Activated naive CD4-positive, alpha-beta T cell treated with anti-CD3 and anti-CD28 coated beads, Interleukin-2, amount 50 U/mL, for 16 hours (primary cell): ENCODE measurements around the gene STAT4.

ENCODE experiments used
- DNase-seq: peaks from one replicate; pipeline ENCODE4 v3.0.0-alpha.2; 2020

STAT4 gene

GRCh38 chr2:191128911-191129304, 21.9 kb downstream of the STAT4 start:
- no peak for DNase-seq

GRCh38 chr2:191128172-191128910, 22.5 kb downstream of the STAT4 start:
- DNase-seq: no peak

GRCh38 chr2:191127235-191127634, 23.6 kb downstream of the STAT4 start:
- DNase-seq: no peak

GRCh38 chr2:191126386-191127085, 24.3 kb downstream of the STAT4 start:
- no peak for DNase-seq

GRCh38 chr2:191125646-191126045, 25.1 kb downstream of the STAT4 start:
- no peak for DNase-seq

- no peak for DNase-seq
Measured at GRCh38 chr2:191122638-191123294, 28.0 kb downstream of the STAT4 start.

- no peak for DNase-seq
Measured at GRCh38 chr2:191117341-191117740, 33.5 kb downstream of the STAT4 start.

- no peak for DNase-seq
Measured at GRCh38 chr2:191115804-191116203, 35.0 kb downstream of the STAT4 start.

GRCh38 chr2:191115391-191115790, 35.4 kb downstream of the STAT4 start:
- DNase-seq: peak; percentile 38

GRCh38 chr2:191114403-191114886, 36.3 kb downstream of the STAT4 start:
- peak; percentile 34 for DNase-seq

GRCh38 chr2:191113761-191114160, 37.0 kb downstream of the STAT4 start:
- DNase-seq: no peak

- no peak for DNase-seq
Measured at GRCh38 chr2:191112448-191112901, 38.3 kb downstream of the STAT4 start.

- DNase-seq: no peak
Measured at GRCh38 chr2:191109888-191110287, 40.9 kb downstream of the STAT4 start.

- no peak for DNase-seq
Measured at GRCh38 chr2:191108331-191108730, 42.5 kb downstream of the STAT4 start.

- no peak for DNase-seq
Measured at GRCh38 chr2:191105082-191105481, 45.7 kb downstream of the STAT4 start.

- no peak for DNase-seq
Measured at GRCh38 chr2:191103774-191104173, 47.0 kb downstream of the STAT4 start.

- no peak for DNase-seq
Measured at GRCh38 chr2:191100216-191100615, 50.6 kb downstream of the STAT4 start.

- DNase-seq: no peak
Measured at GRCh38 chr2:191087311-191087710, 63.5 kb downstream of the STAT4 start.

GRCh38 chr2:191086706-191087105, 64.1 kb downstream of the STAT4 start:
- DNase-seq: no peak

- no peak for DNase-seq
Measured at GRCh38 chr2:191083540-191083939, 67.3 kb downstream of the STAT4 start.

GRCh38 chr2:191082321-191082720, 68.5 kb downstream of the STAT4 start:
- no peak for DNase-seq

GRCh38 chr2:191081411-191082155, 69.2 kb downstream of the STAT4 start:
- DNase-seq: no peak
